GM21825 (cell line): ENCODE results near the gene DARS1.

Source experiments
- ATAC-seq: cut with Tn5 transposase; IDR thresholded peaks from one replicate; pipeline ENCODE4 v1.9.1; 2021; ENCODE audit warnings: mild to moderate bottlenecking, moderate library complexity; ENCODE audit not compliant: unreplicated experiment

DARS1 gene

DNA sequence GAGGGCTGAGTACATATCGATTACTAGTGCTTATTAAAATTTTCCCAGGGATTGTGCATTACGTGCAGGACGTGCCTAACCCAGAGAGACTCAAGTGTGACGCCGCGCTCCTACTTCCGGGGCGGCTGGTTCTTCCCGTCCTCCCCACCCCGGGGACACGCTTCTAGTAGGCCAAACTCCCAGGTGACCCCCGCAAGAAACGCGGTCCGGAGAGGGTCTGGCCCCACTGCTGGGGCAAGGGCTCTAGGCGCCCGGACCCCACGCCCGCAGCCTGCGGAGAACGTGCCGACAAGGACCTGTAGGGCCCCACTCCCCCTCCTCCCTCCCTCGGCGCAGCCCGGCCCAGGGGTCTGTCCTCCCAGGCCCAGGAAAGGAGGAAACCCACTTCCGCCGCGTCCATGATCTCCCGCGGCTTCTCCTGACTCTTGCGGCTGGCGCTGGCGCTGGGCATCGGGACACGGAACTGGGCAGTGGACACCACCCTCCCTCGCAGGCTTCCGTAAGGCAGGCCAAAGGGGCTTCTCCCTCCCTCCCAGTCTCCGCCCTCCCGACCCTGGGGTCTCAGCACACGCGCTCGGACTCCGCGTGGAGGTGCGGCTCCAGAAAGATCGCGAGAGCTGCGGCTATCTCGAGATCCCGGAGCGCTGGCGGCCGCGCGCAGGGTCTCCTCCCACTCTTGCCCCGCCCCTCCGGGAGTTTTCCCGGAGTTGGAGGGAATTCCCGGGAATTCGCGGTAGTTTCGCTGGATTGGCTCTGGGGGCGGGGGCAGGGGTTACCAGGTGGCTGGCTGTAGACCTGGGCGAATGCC lies at the start of gene DARS1:
DARS1 (minus strand) TSS at position 609 of the 808 bp plus-strand sequence; CDS start at position 451, 158 bp downstream.
- peak; percentile 79 for ATAC-seq

DNA sequence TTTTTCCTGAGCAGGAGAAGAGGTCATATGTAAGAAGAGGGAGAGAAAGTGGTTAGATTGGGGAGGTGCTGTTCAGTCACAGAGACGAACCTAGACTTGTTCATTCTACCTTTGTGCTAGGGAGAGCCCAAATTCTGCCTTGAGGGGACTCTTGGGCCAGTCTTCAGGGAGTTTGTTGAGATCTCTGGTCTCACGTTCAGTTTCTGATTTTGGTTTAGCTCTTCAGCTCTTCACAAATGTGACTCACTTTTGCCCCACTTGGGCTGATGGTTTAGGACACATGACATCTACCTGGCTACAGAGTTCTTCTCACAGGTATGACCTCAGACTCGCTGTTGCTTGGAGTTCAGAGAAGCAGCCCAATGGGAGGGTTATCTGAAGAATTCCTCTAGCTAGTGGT lies 49.2 kb upstream of the DARS1 start:
- ATAC-seq: no peak

DNA sequence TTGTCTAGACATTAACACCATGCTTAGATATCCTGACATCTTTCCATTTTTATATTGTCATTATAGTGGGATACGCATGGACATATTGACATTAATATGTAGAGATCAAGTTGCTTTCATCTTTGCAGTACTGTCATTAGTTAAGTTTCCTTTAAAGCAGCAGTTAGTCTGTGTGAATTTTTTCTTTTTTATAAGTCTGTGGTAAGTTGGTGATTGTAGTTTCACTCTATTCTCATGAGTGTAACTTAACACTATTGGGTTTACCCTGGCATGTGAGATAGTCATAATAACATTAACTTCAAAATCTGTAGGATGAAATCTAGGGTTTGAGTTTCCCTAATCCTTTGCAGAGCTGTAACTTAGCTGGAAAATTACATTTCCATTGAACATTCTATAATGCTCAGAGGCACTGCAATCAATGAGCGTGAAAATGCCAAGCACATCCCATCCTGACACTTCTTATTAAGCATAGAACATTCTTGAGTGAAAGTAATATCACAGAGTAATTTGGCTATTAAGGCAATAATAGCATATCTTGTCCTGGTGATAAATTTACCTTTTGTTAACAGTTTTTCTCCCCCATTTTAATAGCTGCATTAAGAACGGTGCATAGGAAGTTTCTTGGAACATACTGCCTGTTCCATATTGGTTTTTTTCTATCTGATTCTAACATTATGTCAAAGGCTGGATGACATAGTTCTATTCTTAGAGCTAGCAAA lies 47.5 kb upstream of the DARS1 start:
- no peak for ATAC-seq

DNA sequence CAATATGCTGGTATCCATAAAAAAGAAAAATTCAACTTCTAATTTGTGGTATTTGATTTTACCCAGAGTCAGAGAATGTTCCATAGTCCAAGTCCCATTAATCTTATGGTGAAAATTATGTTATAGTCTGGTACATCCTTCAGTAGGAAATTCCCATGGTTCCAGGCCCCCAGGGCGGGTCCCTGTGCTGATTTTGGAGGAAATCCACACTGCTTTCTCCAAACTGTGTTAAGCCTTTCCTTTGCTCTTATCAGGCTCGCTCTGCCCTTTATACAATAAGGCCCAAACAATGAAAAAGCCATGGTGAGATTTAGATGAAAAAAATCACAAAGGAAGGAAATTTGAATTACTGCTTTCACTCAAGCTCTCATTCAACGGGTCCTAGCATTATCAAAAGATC lies 46.8 kb upstream of the DARS1 start:
- ATAC-seq: no peak

DNA sequence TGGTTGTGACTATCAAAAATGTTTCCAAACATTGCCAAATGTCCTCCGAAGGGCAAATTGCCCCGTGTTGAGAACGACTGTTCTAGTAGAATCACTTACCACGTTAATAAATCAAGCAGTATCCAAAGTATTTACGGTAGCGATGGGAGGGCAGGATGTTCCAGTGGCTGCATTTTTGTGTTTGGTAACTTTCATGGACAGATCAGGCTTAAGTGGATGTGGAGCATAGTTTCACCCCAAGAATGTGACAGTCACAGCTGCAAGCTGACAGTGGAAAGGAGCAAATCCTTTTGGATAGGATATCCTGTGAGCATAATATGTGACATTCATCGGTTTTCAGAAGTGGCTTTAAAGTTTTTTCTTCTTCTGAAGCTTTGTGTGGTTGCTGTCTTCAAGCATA lies 46.3 kb upstream of the DARS1 start:
- no peak for ATAC-seq

DNA sequence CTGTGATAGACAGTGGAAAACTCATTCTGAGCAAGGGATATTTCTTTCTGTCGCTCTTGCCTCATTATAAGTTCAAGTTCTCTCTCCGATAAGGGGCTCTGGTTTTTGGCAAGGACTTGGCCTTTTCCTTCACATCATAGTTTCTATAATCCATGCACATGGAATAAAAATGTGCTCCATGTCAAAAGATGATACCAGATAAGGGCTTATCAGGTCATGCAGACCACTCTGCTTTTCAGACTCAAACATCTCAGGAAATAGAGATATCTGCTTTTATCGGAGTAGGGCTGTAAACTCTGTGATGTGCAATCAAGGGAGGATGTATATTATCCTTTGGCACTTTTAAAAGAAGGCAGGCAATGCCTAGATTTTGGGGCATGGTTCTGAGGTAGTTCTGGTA lies 45.0 kb upstream of the DARS1 start:
- ATAC-seq: no peak

DNA sequence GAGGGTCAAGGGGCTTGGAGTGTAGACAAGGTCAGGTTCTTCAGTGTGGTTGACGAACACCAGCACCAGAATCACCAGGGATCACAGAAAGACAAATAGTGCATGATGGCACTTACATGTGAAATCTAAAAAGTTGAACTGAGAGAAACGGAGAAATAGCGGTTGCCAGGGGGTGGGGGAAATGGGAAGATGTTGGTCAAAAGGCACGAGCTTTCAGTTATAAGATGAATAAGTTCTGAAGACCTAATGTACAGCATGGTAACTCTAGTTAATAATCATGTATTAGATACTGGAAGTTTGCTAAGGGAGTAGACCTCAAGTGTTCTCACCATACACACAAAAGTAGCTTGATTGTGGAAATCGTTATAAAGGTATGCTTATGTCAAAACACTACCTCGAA lies 43.7 kb upstream of the DARS1 start:
- ATAC-seq: peak; percentile 82

DNA sequence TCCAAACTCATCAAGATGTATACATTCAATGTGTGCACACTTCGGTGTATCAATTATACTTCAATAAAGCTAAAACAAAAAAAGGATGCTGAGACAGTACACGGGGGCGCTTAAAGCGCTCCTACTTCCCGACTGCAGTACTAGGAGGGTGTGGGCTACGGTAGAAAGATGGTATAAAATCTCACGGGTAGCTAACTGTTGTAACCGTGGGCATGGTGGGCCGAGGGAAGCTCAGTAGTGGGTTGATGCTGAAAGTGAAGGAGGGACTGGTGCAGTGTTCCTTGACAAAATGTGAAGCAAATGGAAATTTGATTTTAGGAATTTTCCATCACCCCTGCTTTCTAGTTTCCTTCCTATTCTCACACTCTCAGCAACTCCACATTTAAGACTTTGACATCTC lies 42.6 kb upstream of the DARS1 start:
- no peak for ATAC-seq

DNA sequence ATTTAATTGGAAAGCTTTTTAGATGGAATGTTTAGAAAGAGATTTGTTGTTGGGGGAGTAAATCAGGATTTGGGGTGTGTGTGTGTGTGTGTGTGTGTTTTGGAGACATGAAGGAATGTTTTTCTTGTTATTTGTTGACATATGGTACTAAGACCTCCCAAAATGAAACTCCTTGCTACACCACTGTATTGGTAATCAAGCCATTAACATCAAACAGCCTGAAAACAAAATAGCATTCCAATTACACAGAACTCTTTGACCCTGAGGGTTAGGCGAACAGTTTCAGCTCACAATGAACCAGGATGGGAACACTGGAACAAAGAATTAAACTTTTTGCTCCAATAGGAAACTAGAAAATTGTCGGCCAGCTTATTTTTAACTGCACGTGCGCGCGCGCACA lies 41.7 kb upstream of the DARS1 start:
- ATAC-seq: no peak

DNA sequence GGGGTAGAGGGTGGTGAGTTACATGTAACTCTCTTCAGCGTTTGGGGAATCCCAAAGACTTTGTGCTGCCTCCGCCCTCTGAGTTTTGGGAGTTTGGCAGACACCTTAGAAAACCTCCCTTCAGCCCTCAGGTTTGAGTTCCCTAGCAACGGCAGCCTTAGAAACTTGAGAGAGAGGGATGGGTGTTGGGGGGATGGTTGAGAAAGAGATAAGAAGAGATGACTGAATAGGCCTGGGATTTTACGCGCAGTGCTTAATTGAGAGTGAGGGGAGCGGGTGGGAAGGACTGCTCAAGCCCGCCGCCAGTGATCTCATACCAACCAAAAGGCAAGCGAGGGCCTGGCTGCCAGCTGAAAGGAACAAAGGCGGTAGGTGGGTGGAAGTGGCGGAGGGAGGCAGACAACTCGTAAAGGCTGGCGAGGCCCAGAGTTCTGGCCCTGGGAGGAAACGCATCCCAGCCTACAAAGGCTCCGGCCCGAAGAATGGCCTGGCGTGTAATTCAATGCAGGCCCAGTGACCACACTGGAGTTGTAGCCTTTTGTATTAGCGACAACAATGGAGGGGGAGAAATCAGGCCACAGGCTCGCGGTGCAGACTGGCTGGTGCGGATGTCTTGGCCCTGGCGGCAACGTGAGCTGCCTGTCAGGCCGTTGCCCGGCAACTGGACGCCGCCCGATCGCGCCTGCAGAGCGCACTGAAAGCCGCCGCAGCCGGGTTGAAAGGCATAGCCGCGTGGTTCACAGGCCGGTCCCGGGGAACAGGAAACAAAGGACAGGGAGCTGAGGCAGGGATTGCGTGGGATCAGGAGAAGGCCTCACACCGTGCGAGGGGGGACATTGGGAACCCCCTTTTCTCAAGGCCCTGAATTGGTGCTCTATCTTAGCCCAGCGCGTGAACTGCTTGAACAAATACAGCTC lies 39.9 kb upstream of the DARS1 start:
- peak; percentile 63 for ATAC-seq

DNA sequence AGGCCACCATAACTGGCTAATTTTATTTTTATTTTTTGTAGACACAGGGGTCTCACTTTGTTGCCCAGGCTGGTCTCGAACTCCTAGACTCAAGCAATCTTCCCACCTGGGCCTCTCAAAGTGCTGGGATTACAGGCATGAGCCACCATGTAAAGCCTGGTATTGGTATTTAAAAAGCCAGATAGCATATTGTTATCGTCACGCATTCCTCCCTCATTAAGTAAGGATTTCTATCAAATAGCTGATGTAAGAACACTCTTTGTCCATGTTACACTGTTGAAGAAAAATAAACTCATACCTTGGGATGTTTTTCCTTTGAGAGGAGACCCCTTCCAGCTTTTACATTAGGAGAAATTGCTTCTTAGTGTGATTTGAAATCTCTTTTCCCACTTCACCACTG lies 39.2 kb upstream of the DARS1 start:
- ATAC-seq: no peak

DNA sequence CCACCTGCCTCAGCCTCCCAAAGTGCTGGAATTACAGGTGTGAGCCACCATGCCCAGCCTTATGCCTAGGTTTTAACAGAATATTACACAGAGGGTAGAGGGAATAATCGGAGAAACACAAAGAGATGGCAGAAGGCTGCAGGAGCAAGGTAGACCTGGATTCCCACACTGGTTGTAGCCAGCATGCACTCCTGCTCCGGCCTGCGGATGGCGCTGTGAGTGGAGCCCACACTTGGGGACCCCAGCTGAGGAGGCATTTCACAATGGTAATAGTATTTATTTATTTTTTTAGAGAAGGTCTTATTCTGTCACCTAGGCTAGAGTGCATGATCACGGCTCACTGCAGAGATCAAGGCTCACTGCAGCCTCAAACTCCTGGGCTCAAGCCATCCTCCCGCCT lies 38.8 kb upstream of the DARS1 start:
- no peak for ATAC-seq

DNA sequence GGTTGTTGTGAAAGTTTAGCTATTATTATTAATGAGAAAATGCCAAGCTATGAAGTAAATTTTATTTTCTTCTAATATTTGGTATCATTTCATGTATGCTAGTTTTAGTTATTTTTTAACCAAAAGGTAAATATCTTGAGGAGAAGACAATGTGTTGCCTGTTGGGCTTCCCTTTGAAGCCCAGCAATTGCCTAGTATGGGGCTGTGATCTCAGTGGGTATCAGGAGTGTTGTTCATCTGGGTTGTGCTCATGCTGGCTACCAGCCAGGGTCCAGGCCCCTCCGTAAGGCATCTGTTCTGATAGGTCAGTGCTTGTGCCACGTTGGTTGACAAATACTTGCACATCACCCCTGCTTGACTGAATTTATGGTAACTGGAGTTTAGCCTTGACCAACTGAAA lies 38.0 kb upstream of the DARS1 start:
- no peak for ATAC-seq

DNA sequence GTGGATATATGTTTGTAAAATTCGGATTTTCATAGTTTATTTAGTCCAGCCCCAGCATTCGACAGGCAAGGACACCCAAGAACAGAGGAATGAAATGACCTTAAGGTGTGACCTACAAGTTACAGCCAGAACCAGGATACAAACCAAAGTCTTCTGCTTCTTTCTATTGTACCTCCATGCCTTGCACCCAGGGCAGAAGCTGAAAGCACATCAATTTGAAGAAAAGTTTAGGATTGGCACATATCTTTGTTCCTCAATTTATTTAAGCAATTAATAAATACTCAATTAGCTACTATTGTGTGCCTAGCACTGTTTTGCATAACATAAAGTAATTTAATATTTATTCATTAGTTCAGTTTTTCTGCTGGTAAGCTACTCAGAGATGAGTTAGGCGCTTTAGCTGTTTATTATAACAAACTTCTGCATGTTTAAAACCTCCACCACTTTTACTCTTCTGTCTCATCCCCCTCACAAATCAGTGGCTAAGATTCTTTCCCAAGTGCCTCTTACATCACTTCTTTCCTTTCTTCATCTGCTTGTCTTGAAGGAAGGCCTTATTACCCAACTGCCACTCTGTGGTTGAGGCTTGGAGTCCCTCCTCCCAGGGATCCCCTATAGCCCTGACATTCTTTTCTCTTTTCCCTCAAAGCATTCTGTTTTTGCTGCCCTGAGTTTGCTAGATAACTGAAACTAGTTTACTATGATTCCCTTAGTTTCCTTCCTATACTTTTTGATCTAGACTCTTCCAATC lies 37.1 kb upstream of the DARS1 start:
- no peak for ATAC-seq

DNA sequence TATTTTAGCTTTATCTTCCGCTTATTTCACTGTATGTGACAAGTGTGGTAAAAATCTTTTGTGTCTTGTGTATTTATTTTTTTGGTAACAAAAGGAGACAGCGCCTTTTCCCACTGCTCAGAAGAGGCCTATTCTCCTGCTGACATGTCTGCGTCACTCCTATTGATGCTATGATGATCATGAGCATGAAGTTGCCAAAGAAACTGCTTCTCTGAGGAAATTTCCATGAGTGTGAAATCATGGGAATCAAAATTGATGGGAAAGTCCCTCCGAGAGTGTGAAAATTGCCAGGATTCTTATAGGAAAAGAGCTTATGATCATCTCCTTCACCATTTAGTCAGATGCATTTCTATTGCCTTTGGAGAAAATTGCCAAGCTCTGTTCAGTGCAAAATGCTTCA lies 36.5 kb upstream of the DARS1 start:
- no peak for ATAC-seq

DNA sequence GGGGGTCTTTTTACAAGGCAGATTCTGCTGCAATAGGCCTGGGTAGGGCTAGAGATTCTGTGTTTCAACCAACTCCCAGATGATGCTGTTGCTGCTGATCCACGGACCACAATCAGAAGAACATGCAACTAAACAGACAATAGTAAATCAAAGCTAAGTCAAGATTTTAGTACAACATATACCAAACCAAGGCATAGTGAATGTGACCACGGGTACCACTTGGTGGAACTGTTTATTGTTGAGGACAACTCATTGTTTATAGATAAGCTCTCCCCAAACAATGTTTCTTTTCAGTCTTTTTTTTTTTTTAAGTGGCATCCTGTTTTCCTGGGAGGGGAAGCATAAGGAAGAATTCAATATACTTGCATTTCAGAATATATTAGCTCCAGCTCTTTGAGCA lies 36.0 kb upstream of the DARS1 start:
- ATAC-seq: no peak

DNA sequence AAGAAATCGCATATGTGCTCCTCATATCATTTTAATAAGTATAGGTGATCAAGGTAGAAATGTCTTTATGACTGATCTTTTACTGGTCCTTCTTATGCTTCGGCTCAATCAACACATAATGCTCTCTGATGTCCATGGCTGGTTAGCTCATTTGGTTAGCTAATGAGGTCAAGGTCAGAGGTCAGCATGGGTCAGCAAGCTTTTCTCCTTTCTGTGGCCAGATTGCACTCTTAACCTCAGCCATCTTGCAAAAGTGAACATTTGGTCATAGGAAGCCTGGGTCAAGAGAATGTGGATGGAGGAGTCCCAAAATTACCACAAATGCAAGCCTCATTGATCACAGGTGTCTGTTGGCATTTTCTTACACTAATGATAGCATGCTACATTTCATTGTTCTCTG lies 35.4 kb upstream of the DARS1 start:
- ATAC-seq: no peak

DNA sequence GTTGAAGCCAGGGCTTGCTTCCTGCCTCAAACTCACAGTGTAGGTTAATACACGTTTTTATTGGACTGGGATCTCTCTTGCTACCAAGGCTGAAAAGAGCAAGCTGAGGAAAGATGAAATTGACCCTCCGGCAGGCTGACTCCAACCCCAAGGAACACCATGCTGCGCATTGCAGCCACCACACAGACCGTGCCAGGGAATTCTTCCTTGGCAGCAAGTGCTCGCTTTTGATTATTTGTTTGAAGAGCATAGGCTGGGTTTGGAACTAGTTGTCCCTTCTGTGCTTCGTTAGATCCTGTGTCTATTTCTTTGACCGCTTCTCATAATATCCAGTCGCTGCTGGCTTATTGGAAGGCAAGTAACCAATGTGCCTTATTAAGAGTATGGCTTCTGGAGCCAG lies 34.4 kb upstream of the DARS1 start:
- ATAC-seq: no peak

DNA sequence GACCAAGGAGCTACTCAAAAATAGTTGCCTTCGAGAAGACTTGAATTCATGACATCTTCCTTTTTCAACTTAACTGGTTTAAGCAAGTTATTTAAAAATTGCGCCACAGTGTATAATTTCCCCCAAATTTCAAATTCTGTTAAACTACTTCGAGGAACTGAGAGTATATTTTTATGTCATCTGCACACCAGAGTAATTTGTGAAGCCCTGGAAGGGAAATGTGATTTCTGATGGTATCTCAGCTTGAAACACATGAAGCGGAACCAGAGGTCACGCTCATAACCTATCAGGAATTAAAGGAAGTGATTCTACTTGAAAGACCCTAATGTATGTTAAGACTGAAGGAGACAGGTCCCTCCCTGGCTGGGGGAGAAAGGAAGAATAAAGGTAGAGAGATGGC lies 33.9 kb upstream of the DARS1 start:
- ATAC-seq: peak; percentile 76

DNA sequence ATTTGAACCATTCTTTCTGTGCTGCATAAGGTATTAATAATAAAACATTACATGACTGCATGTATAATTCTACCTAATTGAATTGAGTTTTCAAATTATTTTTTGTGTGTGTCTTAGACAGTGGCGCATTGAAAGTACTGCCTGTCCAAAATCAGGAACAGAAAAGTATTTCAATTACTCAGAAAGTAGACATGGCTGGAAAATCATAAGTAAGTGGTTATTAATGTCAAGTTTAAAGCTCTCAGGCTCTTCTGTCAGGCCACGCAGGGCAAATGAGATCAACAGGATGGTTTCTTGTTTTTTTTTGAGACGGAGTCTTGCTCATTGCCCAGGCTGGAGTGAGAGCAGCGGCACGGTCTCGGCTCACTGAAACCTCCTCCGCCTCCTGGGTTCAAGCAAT lies 32.4 kb upstream of the DARS1 start:
- ATAC-seq: no peak

DNA sequence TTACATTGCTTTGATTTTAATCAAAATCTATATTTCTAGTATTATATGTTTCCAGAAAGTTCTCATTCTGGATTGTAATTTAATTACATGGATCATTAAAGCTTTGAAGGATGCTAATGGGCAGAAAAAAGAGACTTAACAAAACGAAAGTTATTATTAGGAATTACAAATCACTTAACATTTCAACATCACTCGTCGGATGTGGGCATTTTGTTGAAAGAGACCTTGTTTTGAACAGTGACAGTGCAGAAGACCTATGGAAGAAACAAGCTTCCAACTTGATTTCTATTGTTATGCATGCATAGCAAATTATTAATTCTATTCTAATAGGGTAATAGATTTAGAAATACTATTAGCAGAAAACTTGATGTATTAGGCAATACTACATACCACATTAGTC lies 31.4 kb upstream of the DARS1 start:
- no peak for ATAC-seq
